Right ventricle myocardium inferior (tissue), 1 donor: Measurements from ENCODE around the gene CALN1. TPM values are rescaled to one million over a fixed set of nuclear protein-coding genes. Genes with fewer than 3 reads are reported as not detected.

ENCODE experiments used
- ATAC-seq: fragments of 200-7000 bp; cut with Tn5 transposase; one replicate; pipeline ENCODE4 v1.9.1; 2020; ENCODE audit warnings: mild to moderate bottlenecking, moderate library complexity
- DNase-seq: peaks from one replicate; pipeline ENCODE4 v3.0.0; 2021; ENCODE audit errors: missing footprints
- intact Hi-C: fragments of 100-400 bp; cut with DNase I; formaldehyde crosslinking; loops from one replicate; pipeline ENCODE4 v1.11.0; 2022
- total RNA-seq: library from RNA; stranded (reverse); fragmentation: NEBNext Ultra II Directional; extraction: Animal tissue kit (Norgen Biotek cat#: 25700); gene quantifications from one replicate; pipeline ENCODE4 v1.2.1, GENCODE V29; 2021
- donor health status: DM: no; HTN: yes; CAD: no; lungs with severe emphysema.

The CALN1 gene
- total RNA-seq, 1 donor from 2014 or later = not detected

DNA sequence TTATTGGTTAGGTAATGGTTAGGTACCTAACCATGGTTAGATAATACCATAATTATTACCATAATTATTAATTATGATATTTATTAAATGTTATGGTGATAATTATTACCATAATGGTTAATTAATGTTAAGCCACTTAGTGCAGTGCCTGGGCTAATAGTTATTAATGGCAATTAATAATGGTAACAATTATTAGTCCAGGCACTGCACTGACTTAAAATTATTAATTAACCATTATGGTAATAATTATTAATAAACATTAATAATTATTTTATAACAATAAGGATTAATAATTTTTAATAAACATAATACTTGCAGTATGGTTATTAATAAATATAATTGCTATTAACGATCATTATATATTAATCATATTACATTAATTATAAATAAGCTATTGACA lies 604.0 kb downstream of the CALN1 start:
- intact Hi-C loops = no loop called here

DNA sequence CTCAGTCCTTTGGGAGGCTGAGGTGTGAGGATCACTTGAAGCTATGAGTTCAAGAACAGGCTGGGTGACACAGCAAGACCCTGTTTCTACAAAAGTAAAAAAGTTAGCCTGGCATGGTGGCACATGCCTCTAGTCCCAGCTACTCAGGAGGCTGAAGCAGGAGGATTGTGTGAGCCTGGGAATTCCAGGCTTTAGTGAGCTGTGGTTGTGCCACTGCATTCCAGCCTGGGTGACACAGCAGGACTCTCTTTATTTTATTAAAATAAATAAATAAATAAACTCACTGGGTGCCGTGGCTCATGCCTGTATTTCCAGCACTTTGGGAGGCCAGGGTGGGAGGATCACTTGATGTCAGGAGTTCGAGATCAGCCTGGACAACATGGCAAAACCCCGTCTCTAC lies 607.9 kb downstream of the CALN1 start:
- intact Hi-C loops = no loop called here
- ATAC-seq (no peak), DNase-seq (no peak)

More for the DNA sequence above, 604.0 kb downstream of the CALN1 start:
- no peak for ATAC-seq
- no peak for DNase-seq

DNA sequence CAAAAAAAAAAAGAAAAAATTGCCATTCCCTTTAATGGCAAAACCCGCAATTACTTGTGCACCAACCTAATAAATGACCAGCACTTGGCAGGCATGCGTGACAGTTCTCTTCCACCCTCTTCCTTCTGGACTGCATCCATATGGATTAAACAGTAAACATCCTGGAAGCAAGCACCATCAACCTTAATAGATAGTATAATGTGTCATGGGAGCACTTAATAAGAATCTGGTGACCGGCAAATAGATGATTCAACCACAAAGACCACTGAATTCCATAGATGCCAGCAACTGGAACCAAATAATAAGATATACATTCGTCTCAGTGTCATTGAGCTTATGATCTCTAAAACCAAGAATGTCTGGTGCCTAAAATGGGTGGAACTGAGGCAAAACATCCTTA lies 610.2 kb downstream of the CALN1 start:
- no peak for ATAC-seq
- no peak for DNase-seq
- intact Hi-C loops = no loop called here

DNA sequence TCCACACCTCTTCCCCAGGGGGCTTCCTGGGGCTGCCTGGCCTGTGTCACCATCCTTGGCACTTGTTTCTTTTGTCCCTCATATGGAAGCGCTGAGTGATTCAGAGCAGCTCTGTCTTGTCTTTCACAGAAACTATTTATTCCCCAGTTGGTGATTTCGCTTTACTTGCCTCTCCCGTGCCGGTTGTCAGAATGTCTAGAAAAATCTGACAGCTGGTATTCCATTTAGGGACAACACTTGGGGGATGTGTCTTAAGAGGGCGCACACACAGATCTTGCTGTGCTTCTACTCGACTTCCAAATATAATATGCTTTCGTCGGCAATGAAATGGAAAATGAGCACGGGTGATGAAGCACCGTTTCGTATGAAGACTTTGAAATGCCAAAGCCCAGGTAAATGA lies 611.8 kb downstream of the CALN1 start:
- DNase-seq (no peak), ATAC-seq (no peak)
- intact Hi-C loops = no loop called here

DNA sequence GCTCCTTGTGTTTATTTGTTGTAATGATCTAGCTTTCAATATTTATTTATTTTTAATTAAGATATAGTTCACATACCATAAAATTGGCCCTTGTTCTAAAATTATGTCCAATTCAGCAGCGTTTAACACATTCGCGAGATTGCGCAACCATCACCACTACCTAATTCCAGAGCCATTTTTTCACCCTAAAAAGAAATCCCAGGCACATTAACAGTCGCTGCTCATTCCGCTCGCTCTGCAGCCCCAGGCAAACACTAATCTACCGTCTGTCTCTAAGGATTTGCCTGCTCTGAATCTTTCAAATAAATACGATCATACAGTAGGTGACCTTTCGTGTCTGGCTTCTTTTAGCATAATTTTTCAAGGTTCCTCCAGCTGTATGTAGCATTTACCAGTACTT lies 616.7 kb downstream of the CALN1 start:
- no peak for DNase-seq
- intact Hi-C loops = no loop called here
- no peak for ATAC-seq

DNA sequence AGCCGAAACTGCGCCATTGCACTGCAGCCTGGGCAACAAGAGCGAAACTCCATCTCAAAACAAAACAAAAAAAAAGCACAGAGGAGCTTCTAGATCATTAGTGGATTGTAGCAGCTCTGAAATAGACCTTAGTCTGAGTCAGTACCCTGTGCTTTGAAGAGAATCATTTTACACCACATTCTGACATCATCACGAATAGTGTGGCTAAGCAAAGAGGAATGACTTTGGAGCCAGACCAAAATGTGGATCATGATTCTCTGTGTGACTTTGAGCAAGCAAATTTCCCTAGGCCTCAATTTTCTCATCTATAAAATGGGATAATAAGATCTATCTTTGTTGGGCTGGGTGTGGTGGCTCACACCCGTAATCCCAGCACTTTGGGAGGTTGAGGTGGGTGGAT lies 618.9 kb downstream of the CALN1 start:
- intact Hi-C loops = no loop called here
- DNase-seq (no peak), ATAC-seq (no peak)

DNA sequence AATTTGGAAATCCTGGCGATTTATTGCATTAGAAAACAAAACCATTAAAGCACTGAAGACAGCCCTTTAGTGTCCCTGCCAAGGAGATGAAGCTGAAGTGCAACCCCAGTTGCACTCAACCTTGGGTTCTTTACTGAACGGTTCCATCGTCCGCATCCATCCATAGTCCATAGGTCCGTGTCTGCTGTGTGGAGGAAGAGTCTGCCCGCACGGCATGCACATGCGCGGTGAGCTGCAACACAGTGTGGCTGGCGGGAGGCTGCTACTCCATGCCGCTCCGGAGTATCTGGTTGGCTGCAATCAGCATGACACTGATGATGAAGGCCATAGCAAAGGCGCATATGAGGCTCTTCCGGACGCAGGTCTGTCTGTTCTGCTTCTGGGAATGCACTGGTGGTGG lies 624.6 kb downstream of the CALN1 start:
- ATAC-seq (no peak), DNase-seq (no peak)
- intact Hi-C loops = no loop called here

DNA sequence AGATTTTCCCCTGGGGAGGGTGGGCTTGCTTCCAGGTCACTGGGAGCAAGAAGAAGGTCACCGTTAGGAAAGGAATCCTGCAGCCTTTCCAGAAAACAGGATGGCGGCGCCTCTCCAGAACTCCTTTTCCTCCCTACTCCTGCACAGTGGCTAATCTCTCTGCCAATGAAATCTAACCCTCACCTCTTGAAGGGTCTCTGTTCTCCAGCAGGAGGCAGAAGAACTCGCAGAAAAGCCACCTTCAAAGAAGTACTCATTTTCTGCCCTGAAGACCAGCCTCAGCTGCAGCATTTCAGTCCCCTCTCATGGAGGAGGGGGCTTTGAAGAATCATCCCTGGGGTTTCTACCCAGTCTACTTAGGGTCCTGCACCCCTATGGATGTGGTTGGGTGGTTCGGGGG lies 626.9 kb downstream of the CALN1 start:
- ATAC-seq (no peak), DNase-seq (no peak)
- intact Hi-C loops = no loop called here

DNA sequence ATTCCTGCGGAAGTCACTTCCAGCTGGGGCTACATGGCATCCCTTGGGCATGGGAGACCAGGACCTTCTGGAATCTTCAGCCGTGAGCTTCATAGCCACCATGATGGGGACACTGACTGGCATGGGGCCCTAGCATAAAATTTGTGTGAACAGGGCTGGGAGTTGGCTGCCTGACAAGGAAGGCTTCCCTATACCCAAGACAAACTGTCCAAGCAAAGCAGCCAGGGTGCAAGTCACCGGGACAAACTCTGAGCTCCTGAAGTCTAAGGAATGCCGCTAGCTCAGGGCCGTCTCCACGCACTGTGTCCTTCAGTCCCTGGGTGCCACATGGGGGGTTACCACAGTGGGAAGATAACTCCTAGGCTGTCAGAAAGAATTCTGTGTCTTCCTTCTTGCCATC lies 627.4 kb downstream of the CALN1 start:
- intact Hi-C loops = no loop called here
- ATAC-seq = no peak
- DNase-seq = no peak

DNA sequence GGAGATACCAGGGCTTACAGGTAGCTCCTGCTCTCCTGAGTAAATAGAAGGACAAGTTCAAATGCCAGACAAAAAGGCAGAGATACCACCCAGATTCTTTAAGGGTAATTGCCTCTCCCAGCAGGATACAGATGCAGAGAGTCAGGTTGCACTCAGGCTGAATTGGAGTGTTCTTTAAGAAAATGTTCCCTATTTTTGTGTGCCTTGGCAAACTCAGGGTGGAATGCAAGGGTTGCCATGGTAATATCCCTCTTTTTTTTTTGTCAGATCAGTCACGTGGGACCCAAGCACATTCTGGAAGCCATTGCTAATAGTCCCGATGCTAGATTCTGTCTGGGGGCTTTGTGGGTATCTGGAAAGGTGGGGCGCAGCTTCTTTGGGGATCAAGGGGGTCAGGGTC lies 628.0 kb downstream of the CALN1 start:
- ATAC-seq = no peak
- DNase-seq = no peak
- intact Hi-C loops = no loop called here

DNA sequence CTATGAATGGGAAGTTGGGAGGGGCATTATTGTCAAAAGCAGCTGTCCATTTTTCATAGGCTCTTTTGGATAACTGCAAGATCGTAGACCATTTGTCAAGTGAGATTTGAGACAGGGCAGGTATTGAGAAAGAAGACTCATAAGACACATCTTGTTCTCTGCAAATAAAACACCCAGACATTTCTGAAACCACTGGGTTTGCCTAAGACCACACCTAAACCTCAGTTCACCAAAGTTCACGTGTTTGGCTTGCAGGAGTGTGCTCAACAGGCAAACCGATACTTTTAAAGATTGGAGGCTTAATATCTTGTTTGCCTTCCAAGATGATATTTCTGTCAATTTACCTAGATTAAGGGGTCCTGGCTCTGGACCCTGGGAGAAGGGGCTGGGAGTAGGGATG lies 628.4 kb downstream of the CALN1 start:
- intact Hi-C loops = no loop called here
- DNase-seq (no peak), ATAC-seq (no peak)

DNA sequence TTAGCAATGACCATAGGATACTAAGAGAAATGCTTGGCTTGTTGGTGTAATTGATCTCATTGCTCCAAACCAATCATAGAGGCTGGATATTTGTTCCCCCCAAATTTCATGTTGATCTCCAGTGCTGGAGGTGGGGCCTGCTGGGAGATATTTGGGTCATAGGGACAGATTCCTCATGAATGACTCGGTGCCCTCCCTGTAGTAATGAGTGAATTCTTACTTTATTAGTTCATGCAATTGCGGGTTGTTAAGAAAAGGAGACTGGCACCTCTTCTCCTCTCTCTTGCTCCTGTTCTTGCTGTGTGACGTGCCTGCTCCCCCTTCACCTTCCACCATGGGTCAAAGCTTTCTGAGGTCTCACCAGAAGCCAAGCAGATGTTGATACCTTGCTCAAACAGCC lies 630.1 kb downstream of the CALN1 start:
- DNase-seq (no peak), ATAC-seq (no peak)
- intact Hi-C loops = no loop called here

DNA sequence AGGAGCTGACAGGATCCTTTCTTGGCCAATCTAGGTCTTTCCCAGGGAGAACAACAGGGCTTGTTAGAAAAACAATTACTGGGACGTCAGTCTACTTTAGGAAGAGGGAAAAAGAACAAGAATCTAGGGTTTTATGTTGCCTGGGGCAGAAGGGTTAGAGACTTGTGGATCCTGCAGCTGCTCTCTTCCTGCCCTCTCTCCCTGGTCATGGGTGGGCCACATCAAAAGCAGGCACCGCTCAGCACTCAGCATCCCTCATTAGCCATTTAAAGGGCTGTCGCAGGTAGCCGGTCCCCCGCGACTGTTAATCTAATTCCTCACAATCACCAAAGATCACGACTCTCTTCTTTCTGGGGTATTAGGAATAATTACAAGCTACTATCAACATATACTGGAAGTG lies 631.9 kb downstream of the CALN1 start:
- intact Hi-C loops = no loop called here
- no peak for DNase-seq
- no peak for ATAC-seq

DNA sequence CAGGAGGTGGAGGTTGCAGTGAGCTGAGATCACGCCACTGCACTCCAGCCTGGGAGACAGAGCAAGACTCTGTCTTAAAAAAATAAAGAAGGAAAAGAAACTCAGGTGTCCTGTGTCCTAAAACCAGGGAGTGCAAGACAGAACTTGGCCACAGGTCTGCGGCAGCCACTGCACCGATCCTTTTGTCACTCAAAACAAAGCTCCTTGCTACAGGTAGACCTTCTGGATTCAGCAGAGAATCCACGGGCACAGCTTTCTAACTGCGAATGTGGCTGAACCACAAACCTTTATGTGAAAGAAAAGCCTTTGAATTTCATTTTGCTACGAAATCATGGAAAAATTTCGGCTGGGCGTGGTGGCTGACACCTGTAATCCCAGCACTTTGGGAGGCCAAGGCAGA lies 634.9 kb downstream of the CALN1 start:
- DNase-seq (no peak), ATAC-seq (no peak)
- intact Hi-C loops = no loop called here

DNA sequence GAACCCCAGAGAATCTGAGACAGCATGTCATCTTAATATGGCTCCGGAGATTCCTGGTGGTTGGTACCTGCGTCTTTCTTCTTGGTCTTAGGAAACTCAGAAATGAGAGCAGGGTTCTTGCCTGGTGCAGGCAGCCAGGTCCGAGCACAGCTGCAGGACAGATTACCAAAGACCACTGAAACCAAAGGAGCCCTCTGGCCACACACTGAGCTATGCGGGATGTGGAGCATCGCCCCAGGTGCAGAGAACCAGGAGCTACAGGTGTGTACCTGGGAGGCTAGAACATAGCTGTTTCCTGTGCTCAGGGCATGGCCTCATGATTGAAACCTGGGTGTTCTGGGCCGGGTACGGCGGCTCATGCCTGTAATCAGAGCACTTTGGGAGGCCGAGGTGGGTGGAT lies 635.4 kb downstream of the CALN1 start:
- ATAC-seq = no peak
- no peak for DNase-seq
- intact Hi-C loops = no loop called here

DNA sequence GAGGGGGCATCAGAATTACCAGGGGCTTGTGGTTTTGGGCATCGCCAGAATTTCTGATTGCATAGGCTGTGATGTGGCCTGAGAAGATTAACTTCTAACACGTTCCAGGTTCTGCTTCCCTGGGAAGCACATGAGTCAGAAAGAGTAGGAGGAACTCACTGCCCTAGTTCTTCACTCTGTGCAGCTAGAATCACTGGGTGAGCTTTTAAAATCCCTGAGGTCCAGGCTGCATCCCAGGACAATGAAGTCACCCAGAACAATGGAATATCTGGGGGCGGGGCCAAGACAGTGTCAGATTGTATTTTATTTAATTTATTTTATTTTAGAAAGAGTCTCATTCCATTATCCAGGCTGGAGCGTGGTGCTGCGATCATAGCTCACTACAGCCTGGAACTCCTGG lies 636.5 kb downstream of the CALN1 start:
- DNase-seq (no peak), ATAC-seq (no peak)
- intact Hi-C loops = no loop called here

DNA sequence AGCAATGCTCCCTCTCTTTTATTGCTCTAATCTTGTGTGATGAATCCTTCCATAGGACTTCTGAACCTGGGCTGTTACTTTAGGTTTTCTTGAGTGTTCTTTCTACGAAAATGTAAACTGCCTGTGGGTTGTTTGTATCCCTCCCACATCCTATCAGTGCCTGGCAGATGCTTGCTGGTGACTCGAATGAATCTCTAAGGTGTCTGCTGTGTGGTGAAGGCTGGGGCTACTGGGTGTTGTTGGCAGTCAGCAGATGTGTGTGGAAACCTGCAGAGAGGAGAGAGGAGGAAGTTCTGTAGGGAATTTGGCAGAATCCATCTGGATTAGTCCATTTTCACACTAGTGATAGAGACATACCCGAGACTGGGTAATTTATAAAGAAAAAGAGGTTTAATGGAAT lies 639.4 kb downstream of the CALN1 start:
- no peak for DNase-seq
- intact Hi-C loops = no loop called here
- ATAC-seq = no peak

DNA sequence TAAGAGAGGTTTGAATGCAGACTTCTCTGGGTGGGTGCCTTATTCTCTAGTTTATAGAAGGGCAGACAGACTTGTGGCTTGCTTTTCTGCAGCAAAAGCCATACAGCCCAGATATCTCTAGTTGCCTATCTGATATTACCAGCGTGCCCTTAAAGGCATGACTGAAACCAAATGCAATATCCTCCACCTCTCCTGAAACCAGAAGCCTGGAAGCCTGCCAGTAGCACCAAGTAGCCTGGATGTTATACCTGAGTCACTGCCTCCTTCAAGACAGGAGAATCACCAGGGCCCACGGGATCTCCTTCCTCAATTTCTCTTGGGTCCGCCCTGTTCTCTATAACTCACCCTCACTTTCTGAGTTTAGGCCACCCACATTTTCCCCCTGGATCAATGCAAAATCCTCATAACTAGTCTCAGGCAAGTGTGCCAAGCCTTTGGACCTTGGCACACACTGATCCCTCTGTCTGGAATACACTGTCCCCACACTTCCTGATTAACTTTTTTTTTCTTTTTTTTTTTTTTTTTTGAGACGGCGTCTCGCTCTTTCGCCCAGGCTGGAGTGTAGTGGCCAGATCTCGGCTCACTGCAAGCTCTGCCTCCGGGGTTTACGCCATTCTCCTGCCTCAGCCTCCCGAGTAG lies 641.8 kb downstream of the CALN1 start:
- intact Hi-C loops = no loop called here
- DNase-seq (no peak), ATAC-seq (no peak)

DNA sequence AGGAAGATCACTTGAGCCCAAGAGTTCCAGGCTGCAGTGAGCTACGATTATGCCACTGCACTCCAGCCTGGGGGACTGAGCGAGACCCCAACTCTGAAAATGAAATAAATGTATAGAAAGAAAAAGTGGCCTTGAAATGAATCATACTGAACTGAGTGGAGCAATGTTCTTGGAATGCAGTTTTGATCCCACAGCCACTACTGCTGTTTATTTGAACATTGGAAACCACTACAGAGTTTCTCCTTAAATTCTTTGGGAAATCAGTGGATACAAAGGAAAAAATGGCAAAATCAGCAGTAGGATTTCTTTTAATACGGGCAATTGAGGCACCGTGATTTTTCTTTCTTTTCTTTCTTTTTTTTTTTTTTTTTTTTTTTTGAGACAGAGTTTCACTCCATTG lies 642.8 kb downstream of the CALN1 start:
- no peak for ATAC-seq

DNA sequence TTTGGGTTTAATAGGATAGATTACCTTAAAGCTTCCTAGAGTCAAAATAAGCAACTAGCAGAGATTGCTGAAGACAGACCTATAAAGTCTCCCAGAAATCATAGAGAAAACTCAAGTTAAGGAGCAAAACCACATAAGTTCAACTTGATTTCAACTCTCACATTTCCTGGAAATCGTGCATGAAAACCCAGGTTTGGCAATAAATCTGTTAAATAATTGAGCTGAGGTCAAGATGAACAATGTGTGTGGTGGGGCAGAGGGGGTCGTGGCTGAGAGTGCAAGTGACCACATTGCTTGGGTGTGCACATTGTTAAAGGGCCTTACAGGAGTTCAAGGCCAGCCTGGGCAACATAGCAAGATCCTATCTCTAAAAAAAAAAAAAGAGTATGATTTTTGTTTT lies 643.7 kb downstream of the CALN1 start:
- intact Hi-C loops = no loop called here
- DNase-seq = no peak
- no peak for ATAC-seq

More for the DNA sequence above, 642.8 kb downstream of the CALN1 start:
- intact Hi-C loops = no loop called here
- no peak for DNase-seq

DNA sequence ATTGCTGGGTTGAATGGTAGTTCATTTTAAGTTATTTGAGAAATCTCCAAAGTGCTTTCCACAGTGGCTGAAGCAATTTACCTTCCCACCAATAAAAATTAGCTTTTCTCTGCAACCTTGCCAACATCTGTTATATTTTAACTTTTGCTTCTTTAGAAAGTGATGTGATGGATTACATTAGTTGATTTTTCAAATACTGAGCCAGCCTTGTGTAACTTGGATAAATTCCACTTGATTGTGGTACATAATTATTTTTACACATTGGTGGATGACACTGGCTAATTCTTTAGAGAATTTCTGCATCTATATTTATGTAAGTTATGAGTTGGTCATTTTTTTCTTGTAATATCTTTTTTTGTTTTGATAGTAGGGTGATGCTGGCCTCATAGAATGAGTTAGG lies 646.1 kb downstream of the CALN1 start:
- ATAC-seq (no peak), DNase-seq (no peak)
- intact Hi-C loops = no loop called here

DNA sequence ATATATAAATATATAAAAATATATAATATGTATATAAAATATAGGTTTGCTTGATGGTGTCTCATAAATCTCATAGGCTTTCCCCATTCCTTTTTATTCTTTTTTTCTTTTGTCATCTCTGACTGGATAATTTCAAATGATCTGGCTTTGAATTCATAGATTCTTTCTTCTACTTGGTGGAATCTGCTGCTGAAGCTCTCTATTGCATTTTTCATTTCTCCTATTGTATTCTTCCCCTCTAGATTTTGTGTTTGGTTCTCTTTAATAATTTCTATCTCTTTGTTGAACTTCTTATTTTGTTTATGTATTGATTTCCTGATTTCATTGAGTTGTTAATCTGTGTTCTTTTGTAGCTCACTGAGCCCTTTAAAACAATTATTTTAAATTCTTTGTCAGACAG lies 650.8 kb downstream of the CALN1 start:
- ATAC-seq = no peak
- no peak for DNase-seq
- intact Hi-C loops = no loop called here
